Left lung (tissue), 10 donors: Measurements from ENCODE around the gene EXOC3L4. TPM values are rescaled to one million over a fixed set of nuclear protein-coding genes. Genes with fewer than 3 reads are reported as not detected.
"Not testable (repeated sequence)": the region's sequence is repeated elsewhere in the genome, so short reads cannot be mapped to it uniquely, and the experiment has no call there.

Source experiments
- ATAC-seq: fragments of 200-7000 bp; cut with Tn5 transposase; one replicate; pipeline ENCODE4 v1.9.1; 2020; ENCODE audit warnings: moderate library complexity
- DNase-seq, 4 donors: peaks; one replicate each; pipeline ENCODE4 v3.0.0-alpha.2; 2013 to 2020
- H3K27ac ChIP-seq, 2 donors: fragments of 200-600 bp; sonication (generic) in 1 of 2; one replicate each; pipeline versions ENCODE4 v1.5.0 to v1.8.0; 2020 to 2021
- H3K27me3 ChIP-seq, 2 donors: fragments of 200-600 bp; sonication (generic) in 1 of 2; one replicate each; pipeline versions ENCODE4 v1.5.0 to v1.8.0; 2020 to 2021
- H3K36me3 ChIP-seq, 2 donors: fragments of 200-600 bp; sonication (generic) in 1 of 2; one replicate each; pipeline versions ENCODE4 v1.5.0 to v1.8.0; 2020 to 2021
- H3K4me1 ChIP-seq, 2 donors: fragments of 200-600 bp; one replicate each; pipeline ENCODE4 v1.8.0; 2021
- H3K4me3 ChIP-seq, 2 donors: fragments of 200-600 bp; sonication (generic) in 1 of 2; one replicate each; pipeline versions ENCODE4 v1.5.0 to v1.8.0; 2020 to 2021; ENCODE audit warnings: mild to moderate bottlenecking in 1 of 2
- H3K9me3 ChIP-seq, 2 donors: fragments of 200-600 bp; sonication (generic) in 1 of 2; one replicate each; pipeline versions ENCODE4 v1.5.0 to v1.8.0; 2020 to 2021
- CTCF ChIP-seq, 2 donors: fragments of 200-600 bp; sonication (generic) in 1 of 2; IDR thresholded peaks; one replicate each; pipeline versions ENCODE4 v1.5.0 to v1.8.0; 2021; ENCODE audit warnings: antibody characterized with exemption in 2 of 2
- intact Hi-C, 2 donors: fragments of 100-400 bp; cut with DNase I; formaldehyde crosslinking; loops; one replicate each; pipeline versions ENCODE4 v1.11.2 to v1.14.2; 2022
- polyA plus RNA-seq, 6 donors: library from polyadenylated mRNA; unstranded; fragments of 120-200 nt; gene quantifications; one replicate each; pipeline ENCODE4 v1.2.1, GENCODE V29; 2013; ENCODE audit not compliant: insufficient read length in 6 of 6
- total RNA-seq, 2 donors: library from RNA; stranded (reverse); fragmentation: NEBNext Ultra II Directional; extraction: Animal tissue kit (Norgen Biotek cat#: 25700); gene quantifications; one replicate each; pipeline ENCODE4 v1.2.1, GENCODE V29; 2021
- donor health status: DM: no; HTN: yes; CAD: no.
- donor health status: DM: no; HTN: no; CAD: no.

Gene EXOC3L4
- total and polyA plus RNA-seq, 8 donors = 1.9 to 6.2 (median 3.7) TPM

- intact Hi-C loops = no loop called here
- peak overlapping the region in 1 of 2 donors; percentile 61 for H3K27ac ChIP-seq
- ATAC-seq = peak; percentile 5
These were observed 16.2 kb downstream of the EXOC3L4 start for GRCh38 chr14:103110681-103111231.

DNA sequence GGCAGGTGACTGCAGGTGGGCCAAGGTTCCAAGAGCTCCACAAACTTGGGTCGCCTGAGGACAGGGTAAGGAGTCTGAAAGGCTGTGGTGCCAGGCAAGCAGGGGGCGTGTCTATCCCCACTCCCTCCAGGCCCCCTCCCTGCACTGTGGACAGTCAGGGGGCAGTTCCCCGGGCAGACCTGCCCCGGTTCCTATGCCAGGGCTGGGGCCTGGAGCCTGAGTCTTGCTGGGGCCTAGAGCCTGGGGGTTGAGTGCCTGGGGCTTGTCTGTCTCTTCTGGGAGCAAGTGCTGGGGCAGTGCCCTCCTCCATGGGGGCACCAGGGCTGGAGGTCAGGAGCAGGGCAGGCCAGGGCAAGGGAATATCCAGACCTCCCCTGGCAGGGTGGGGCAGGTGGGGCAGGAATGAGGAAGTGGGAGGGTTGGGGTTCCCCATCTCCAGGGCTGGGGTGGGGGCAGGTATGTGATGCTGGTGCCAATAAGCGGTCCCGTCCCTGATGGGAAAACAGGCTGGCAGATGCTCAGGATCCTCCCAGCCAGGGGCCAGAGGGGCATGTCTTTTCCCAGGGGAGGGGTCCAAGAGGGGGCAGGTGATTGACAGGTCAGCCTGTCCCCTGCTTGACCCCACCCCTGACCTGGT is 16.8 kb downstream of the EXOC3L4 start:
- peak; percentile 5 for ATAC-seq
- H3K4me3 ChIP-seq = no peak overlapping the region
- H3K27me3 ChIP-seq = peaks cover 0 to under 1% of the 10 kb centered on the region in 2 donors
- no peak for DNase-seq
- no peaks in the 10 kb centered on the region for H3K36me3 ChIP-seq
- no peak for TF ChIP-seq CTCF (IDR thresholded peaks at IDR 0.05)
- intact Hi-C loops = no loop called here
- H3K27ac ChIP-seq = no peak overlapping the region
- H3K4me1 ChIP-seq = peaks cover 15 to 63% of the 10 kb centered on the region in 2 donors
- H3K9me3 ChIP-seq = no peaks in the 10 kb centered on the region

More at GRCh38 chr14:103110681-103111231, 16.2 kb downstream of the EXOC3L4 start:
- Histone ChIP-seq H3K36me3 (no peaks in the 10 kb centered on the region), H3K4me1 (peaks cover 15 to 62% of the 10 kb centered on the region in 2 donors), H3K27me3 (peaks cover 0 to 6% of the 10 kb centered on the region in 2 donors), H3K4me3 (no peak overlapping the region), H3K9me3 (no peaks in the 10 kb centered on the region)
- no peak for TF ChIP-seq CTCF (IDR thresholded peaks at IDR 0.05)
- no peak for DNase-seq

- ATAC-seq (no peak), DNase-seq (no peak)
- H3K27me3 ChIP-seq = no peaks in the 10 kb centered on the region
- no peak for TF ChIP-seq CTCF (IDR thresholded peaks at IDR 0.05)
- no peaks in the 10 kb centered on the region for H3K36me3 ChIP-seq
- H3K27ac ChIP-seq = no peak overlapping the region
- peaks cover 15 to 76% of the 10 kb centered on the region in 2 donors for H3K4me1 ChIP-seq
- H3K4me3 ChIP-seq = no peak overlapping the region
- H3K9me3 ChIP-seq = no peaks in the 10 kb centered on the region
- intact Hi-C loops = no loop called here
These were observed 18.1 kb downstream of the EXOC3L4 start for GRCh38 chr14:103112400-103113243.

GRCh38 chr14:103113303-103113702 is 18.8 kb downstream of the EXOC3L4 start:
- TF ChIP-seq CTCF (IDR thresholded peaks at IDR 0.05) = no peak
- H3K4me1 ChIP-seq = peaks cover 17 to 80% of the 10 kb centered on the region in 2 donors

GRCh38 chr14:103113774-103114173 is 19.2 kb downstream of the EXOC3L4 start:
- intact Hi-C loops = no loop called here
- no peak for ATAC-seq

More at GRCh38 chr14:103113303-103113702, 18.8 kb downstream of the EXOC3L4 start:
- ATAC-seq (no peak), DNase-seq (no peak)
- H3K27ac ChIP-seq = no peak overlapping the region
- intact Hi-C loops = no loop called here
- no peaks in the 10 kb centered on the region for H3K9me3 ChIP-seq
- no peaks in the 10 kb centered on the region for H3K36me3 ChIP-seq
- H3K4me3 ChIP-seq = no peak overlapping the region
- no peaks in the 10 kb centered on the region for H3K27me3 ChIP-seq

GRCh38 chr14:103115086-103115679 is 20.7 kb downstream of the EXOC3L4 start:
- ATAC-seq, H3K36me3 ChIP-seq, intact Hi-C loops, DNase-seq, H3K27me3 ChIP-seq, H3K4me3 ChIP-seq, H3K9me3 ChIP-seq: not testable (repeated sequence)
- H3K4me1 ChIP-seq = peaks cover 15 to 87% of the 10 kb centered on the region in 2 donors
- H3K27ac ChIP-seq = peak overlapping the region; percentile 19 to 51

More at GRCh38 chr14:103113774-103114173, 19.2 kb downstream of the EXOC3L4 start:
- no peak overlapping the region for H3K4me3 ChIP-seq
- H3K27ac ChIP-seq = no peak overlapping the region
- H3K9me3 ChIP-seq = no peaks in the 10 kb centered on the region
- H3K27me3 ChIP-seq = no peaks in the 10 kb centered on the region
- TF ChIP-seq CTCF (IDR thresholded peaks at IDR 0.05) = no peak
- H3K36me3 ChIP-seq = no peaks in the 10 kb centered on the region
- no peak for DNase-seq
- peaks cover 21 to 80% of the 10 kb centered on the region in 2 donors for H3K4me1 ChIP-seq
